Measurements from ENCODE around the gene SLC24A4. TPM values are rescaled to one million over a fixed set of nuclear protein-coding genes. Genes with fewer than 3 reads are reported as not detected.

Gene SLC24A4
- total RNA-seq, 1 experiment from 2014 or later: not detected

DNA sequence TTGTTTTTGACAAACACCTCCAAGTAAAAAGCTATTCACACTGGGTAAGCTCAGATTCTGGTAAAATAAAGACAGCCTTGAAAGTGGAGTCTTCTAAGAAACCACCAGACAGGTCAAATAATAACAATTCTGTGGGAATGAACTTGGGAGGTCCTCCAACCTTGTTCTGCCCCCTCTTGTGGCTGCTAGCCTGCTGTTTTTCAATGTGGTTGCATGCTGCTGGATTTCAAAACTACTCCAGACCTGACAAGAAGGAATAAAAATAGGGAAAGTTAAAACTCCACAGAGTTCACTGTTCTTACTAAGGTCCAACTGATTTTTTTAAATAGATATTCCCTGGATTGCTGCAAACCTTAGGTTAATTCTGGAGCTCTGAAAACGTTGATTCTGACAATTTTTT, 158.4 kb downstream of the SLC24A4 start:
- no peak overlapping the region for H2AFZ ChIP-seq (ENCODE audit: low read depth, low read length, poor library complexity, severe bottlenecking)

DNA sequence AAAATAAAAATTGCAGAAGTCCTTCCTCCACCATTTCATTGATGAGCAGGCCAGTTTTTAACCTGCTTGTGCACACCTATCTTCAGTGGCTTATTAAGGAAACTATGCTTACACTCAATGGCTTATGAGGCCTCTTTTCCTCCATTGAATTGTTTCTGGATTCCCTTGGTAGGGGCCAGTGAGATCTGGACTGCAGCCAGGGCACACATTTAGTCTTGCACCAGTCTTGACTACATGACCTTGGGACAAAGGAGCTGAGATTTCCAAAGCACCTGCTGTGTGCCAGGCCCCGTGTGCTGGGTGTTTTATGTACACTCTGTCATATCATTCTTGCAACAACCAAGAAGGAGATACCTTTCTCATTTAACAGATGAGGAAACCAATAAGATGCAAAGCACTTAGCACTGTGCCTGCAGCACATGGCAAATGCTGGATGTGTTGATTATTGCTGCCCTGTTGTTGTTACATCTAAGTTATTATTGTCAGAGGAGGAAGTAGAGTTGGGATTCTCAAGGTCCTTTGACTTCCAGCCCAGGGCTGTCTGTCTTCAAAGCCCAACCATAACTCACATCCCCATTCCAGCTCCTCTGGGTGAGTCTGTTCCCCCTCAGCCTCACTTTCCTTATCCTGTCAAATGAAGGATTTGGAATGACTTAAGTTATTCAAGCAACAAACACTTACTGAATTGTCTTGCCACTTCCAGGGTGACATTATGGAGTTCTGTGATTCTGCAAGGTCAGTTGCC, 159.0 kb downstream of the SLC24A4 start:
- Histone ChIP-seq H3K9ac (ENCODE audit: low read length) (no peak overlapping the region), H4K20me1 (ENCODE audit: insufficient read depth) (no peaks in the 10 kb centered on the region), H2AFZ (ENCODE audit: low read depth, low read length, poor library complexity, severe bottlenecking) (no peak overlapping the region), H3K79me2 (ENCODE audit: insufficient read depth, low read length) (no peaks in the 10 kb centered on the region), H3K9me3 (ENCODE audit: control insufficient read depth in 1 of 2, insufficient read depth in 1 of 2, low read depth in 1 of 2, low read length in 2 of 2) (no peaks in the 10 kb centered on the region), H3K4me3 (replicated peaks in 1 of 2; ENCODE audit: low read depth in 1 of 2, low read length in 2 of 2) (no peak overlapping the region), H3K27me3 (ENCODE audit: insufficient read depth, low read length) (no peaks in the 10 kb centered on the region), H3K4me2 (ENCODE audit: low read length) (no peak overlapping the region), H3K4me1 (ENCODE audit: control insufficient read depth in 1 of 2, insufficient read depth in 2 of 2, low read length in 2 of 2) (no peaks in the 10 kb centered on the region), H3K36me3 (ENCODE audit: control insufficient read depth in 1 of 2, insufficient read depth in 2 of 2, low read length in 2 of 2) (no peaks in the 10 kb centered on the region), H3K9me2 (ENCODE audit: insufficient read depth) (no peaks in the 10 kb centered on the region), H3K27ac (ENCODE audit: low read depth, low read length) (no peak overlapping the region)
- ATAC-seq (no peak), DNase-seq (ENCODE audit: low read depth, low spot score) (no peak)
- CTCF ChIA-PET: no interaction called here
- BruUV-seq (replicated peaks): no TSS peak
- RAD21 ChIA-PET (ENCODE audit: low non-redundant PET in 1 of 2, low total read pairs in 2 of 2, uncharacterized antibody in 2 of 2, unreplicated experiment in 2 of 2): no interaction called here
- POLR2A ChIA-PET: interaction anchor here (1.4 kb wide), 1 partner anchor 10 kb away, joined by 3 read pairs; no protein-coding TSS in a partner anchor
- intact Hi-C loops (cut with micrococcal nuclease): no loop called here
- TF ChIP-seq, protein P1, sequence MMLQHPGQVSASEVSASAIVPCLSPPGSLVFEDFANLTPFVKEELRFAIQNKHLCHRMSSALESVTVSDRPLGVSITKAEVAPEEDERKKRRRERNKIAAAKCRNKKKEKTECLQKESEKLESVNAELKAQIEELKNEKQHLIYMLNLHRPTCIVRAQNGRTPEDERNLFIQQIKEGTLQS (IDR thresholded peaks at IDR 0.05): no peak
- TF ChIP-seq YY1 (IDR thresholded peaks at IDR 0.05; ENCODE audit: extremely low read depth, insufficient replicate concordance, low read depth, low read length) (no peak), POLR2A (IDR thresholded peaks at IDR 0.05; ENCODE audit: borderline replicate concordance, extremely low read depth, insufficient read depth, insufficient read length) (no peak), CBX3 (IDR thresholded peaks at IDR 0.05; ENCODE audit: low read depth) (no peak), RAD21 (IDR thresholded peaks at IDR 0.05; ENCODE audit: low read depth) (no peak), EZH2phosphoT487 (IDR thresholded peaks at IDR 0.05; ENCODE audit: borderline replicate concordance) (no peak), FOSL1 (IDR thresholded peaks at IDR 0.05; ENCODE audit: low read depth) (no peak), ZFX (IDR thresholded peaks at IDR 0.05) (no peak), EZH2 (IDR thresholded peaks at IDR 0.05) (no peak), POLR2AphosphoS5 (IDR thresholded peaks at IDR 0.05; ENCODE audit: low read depth, low read length) (no peak), CEBPB (IDR thresholded peaks at IDR 0.05; ENCODE audit: low read depth) (no peak), TCF7L2 (IDR thresholded peaks at IDR 0.05; ENCODE audit: borderline replicate concordance, extremely low read depth, insufficient read depth, insufficient read length) (no peak)

More for the DNA sequence above, 158.4 kb downstream of the SLC24A4 start:
- Histone ChIP-seq H3K79me2 (ENCODE audit: insufficient read depth, low read length) (no peaks in the 10 kb centered on the region), H3K9me2 (ENCODE audit: insufficient read depth) (no peaks in the 10 kb centered on the region), H3K4me1 (ENCODE audit: control insufficient read depth in 1 of 2, insufficient read depth in 2 of 2, low read length in 2 of 2) (no peaks in the 10 kb centered on the region), H3K27me3 (ENCODE audit: insufficient read depth, low read length) (no peaks in the 10 kb centered on the region), H3K4me2 (ENCODE audit: low read length) (no peak overlapping the region), H3K36me3 (ENCODE audit: control insufficient read depth in 1 of 2, insufficient read depth in 2 of 2, low read length in 2 of 2) (no peaks in the 10 kb centered on the region), H3K9me3 (ENCODE audit: control insufficient read depth in 1 of 2, insufficient read depth in 1 of 2, low read depth in 1 of 2, low read length in 2 of 2) (no peaks in the 10 kb centered on the region), H3K27ac (ENCODE audit: low read depth, low read length) (no peak overlapping the region), H3K4me3 (replicated peaks in 1 of 2; ENCODE audit: low read depth in 1 of 2, low read length in 2 of 2) (no peak overlapping the region), H3K9ac (ENCODE audit: low read length) (no peak overlapping the region), H4K20me1 (ENCODE audit: insufficient read depth) (no peaks in the 10 kb centered on the region)
- ChIA-PET RAD21 (ENCODE audit: low non-redundant PET in 1 of 2, low total read pairs in 2 of 2, uncharacterized antibody in 2 of 2, unreplicated experiment in 2 of 2) (no interaction called here), POLR2A (interaction anchor here (1.4 kb wide), 1 partner anchor 9 kb away, joined by 3 read pairs; no protein-coding TSS in a partner anchor), CTCF (no interaction called here)
- no peak for TF ChIP-seq ZNF274 (IDR thresholded peaks at IDR 0.05; ENCODE audit: low read depth, low read length)
- TF ChIP-seq, protein P2, sequence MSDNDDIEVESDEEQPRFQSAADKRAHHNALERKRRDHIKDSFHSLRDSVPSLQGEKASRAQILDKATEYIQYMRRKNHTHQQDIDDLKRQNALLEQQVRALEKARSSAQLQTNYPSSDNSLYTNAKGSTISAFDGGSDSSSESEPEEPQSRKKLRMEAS (IDR thresholded peaks at IDR 0.05): no peak
- TF ChIP-seq, protein P3, sequence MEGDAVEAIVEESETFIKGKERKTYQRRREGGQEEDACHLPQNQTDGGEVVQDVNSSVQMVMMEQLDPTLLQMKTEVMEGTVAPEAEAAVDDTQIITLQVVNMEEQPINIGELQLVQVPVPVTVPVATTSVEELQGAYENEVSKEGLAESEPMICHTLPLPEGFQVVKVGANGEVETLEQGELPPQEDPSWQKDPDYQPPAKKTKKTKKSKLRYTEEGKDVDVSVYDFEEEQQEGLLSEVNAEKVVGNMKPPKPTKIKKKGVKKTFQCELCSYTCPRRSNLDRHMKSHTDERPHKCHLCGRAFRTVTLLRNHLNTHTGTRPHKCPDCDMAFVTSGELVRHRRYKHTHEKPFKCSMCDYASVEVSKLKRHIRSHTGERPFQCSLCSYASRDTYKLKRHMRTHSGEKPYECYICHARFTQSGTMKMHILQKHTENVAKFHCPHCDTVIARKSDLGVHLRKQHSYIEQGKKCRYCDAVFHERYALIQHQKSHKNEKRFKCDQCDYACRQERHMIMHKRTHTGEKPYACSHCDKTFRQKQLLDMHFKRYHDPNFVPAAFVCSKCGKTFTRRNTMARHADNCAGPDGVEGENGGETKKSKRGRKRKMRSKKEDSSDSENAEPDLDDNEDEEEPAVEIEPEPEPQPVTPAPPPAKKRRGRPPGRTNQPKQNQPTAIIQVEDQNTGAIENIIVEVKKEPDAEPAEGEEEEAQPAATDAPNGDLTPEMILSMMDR (IDR thresholded peaks at IDR 0.05 in 2 of 3, conservative IDR thresholded peaks at IDR 0.05 in 1 of 3; ENCODE audit: borderline replicate concordance in 1 of 3, insufficient read depth in 1 of 3, low read depth in 2 of 3, low read length in 2 of 3): peak in 2 of 3 experiments; percentile 33; a peak in 4 of 6 replicates
- BruUV-seq (replicated peaks): no TSS peak
- intact Hi-C loops (cut with micrococcal nuclease): no loop called here
- ATAC-seq: peak; percentile 50; the same call in 1 of the 2 replicates
- no peak for DNase-seq (ENCODE audit: low read depth, low spot score)
